SW 1271 (cell line): ENCODE measurements around the gene S100A6.

Experiments used
- DNase-seq, 2 experiments: peaks; one replicate each; lab custom pipeline; 2025; lab: John Stamatoyannopoulos, UW

Gene S100A6

GRCh38 chr1:153545067-153546055 is 9.6 kb upstream of the S100A6 start, which contains the start of gene S100A4:
S100A4 (minus strand) TSS chr1:153545806; CDS start chr1:153544794, 1,012 bp downstream.
- peak; percentile 28 to 61 for DNase-seq

GRCh38 chr1:153544453-153545066 is 8.8 kb upstream of the S100A6 start:
- no peak for DNase-seq

GRCh38 chr1:153543736-153544135 is 7.9 kb upstream of the S100A6 start:
- DNase-seq, result no peak

GRCh38 chr1:153542956-153543711 is 7.3 kb upstream of the S100A6 start:
- no peak for DNase-seq

GRCh38 chr1:153541641-153542590 is 6.1 kb upstream of the S100A6 start:
- DNase-seq, result no peak

- no peak for DNase-seq
Measured at GRCh38 chr1:153540394-153541361, 4.9 kb upstream of the S100A6 start, which contains the start of gene S100A5. S100A5 (minus strand) TSS chr1:153540934; CDS start chr1:153540191, 743 bp downstream.

- no peak for DNase-seq
Measured at GRCh38 chr1:153539395-153540093, 3.8 kb upstream of the S100A6 start.

GRCh38 chr1:153538315-153538821 is 2.6 kb upstream of the S100A6 start:
- DNase-seq, result no peak

GRCh38 chr1:153537376-153537730 is 1.6 kb upstream of the S100A6 start:
- no peak for DNase-seq

- DNase-seq, result no peak
Measured at GRCh38 chr1:153536671-153537375, 1.0 kb upstream of the S100A6 start.

GRCh38 chr1:153536012-153536670 is 350 bp upstream of the S100A6 start:
- peak; percentile 53 to 78 for DNase-seq

- DNase-seq, result no peak
Measured at GRCh38 chr1:153534925-153535241, 908 bp downstream of the S100A6 start.

GRCh38 chr1:153534226-153534924 is 1.4 kb downstream of the S100A6 start:
- no peak for DNase-seq

- peak; percentile 25 to 74 for DNase-seq
Measured at GRCh38 chr1:153533689-153534201, 2.0 kb downstream of the S100A6 start.

GRCh38 chr1:153532769-153533599 is 2.8 kb downstream of the S100A6 start:
- DNase-seq, result peak; percentile 65 to 69

GRCh38 chr1:153532181-153532580 is 3.6 kb downstream of the S100A6 start:
- DNase-seq, result peak in 1 of 2 experiments; percentile 5
